Liver (tissue), 9 donors: ENCODE measurements around the gene PDE4D. TPM values are rescaled to one million over a fixed set of nuclear protein-coding genes. Genes with fewer than 3 reads are reported as not detected.

Experiments used
- DNase-seq: peaks from one replicate; pipeline ENCODE4 v3.0.0-alpha.2; 2017; ENCODE audit warnings: low spot score
- H3K27ac ChIP-seq, 2 donors: one replicate each; pipeline ENCODE4 v1.7.0; 2013; ENCODE audit warnings: inconsistent platforms in 2 of 2, low read length in 2 of 2, control low read depth in 1 of 2, low read depth in 1 of 2, mild to moderate bottlenecking in 1 of 2
- H3K27me3 ChIP-seq, 4 donors: one replicate each; pipeline versions ENCODE4 v1.6.1 to v1.7.0; 2013; ENCODE audit warnings: low read length in 3 of 4, inconsistent platforms in 1 of 4, mild to moderate bottlenecking in 1 of 4, moderate library complexity in 1 of 4; ENCODE audit not compliant: control insufficient read depth in 4 of 4, insufficient read depth in 4 of 4
- H3K36me3 ChIP-seq, 4 donors: one replicate each; pipeline versions ENCODE4 v1.6.1 to v1.7.0; 2013; ENCODE audit warnings: low read length in 3 of 4, mild to moderate bottlenecking in 3 of 4, low read depth in 1 of 4, moderate library complexity in 1 of 4; ENCODE audit not compliant: control insufficient read depth in 4 of 4, insufficient read depth in 3 of 4
- H3K4me1 ChIP-seq, 4 donors: one replicate each; pipeline versions ENCODE4 v1.6.1 to v1.7.0; 2013; ENCODE audit warnings: low read length in 3 of 4, mild to moderate bottlenecking in 3 of 4, moderate library complexity in 1 of 4; ENCODE audit not compliant: control insufficient read depth in 4 of 4, insufficient read depth in 4 of 4
- H3K4me3 ChIP-seq, 3 donors: one replicate each; pipeline versions ENCODE4 v1.6.1 to v1.7.0; 2013; ENCODE audit warnings: low read length in 3 of 3, control low read depth in 1 of 3, low read depth in 1 of 3, mild to moderate bottlenecking in 1 of 3
- H3K9ac ChIP-seq, 2 donors: one replicate each; pipeline ENCODE4 v1.7.0; 2013; ENCODE audit warnings: low read length in 2 of 2, mild to moderate bottlenecking in 2 of 2, moderate library complexity in 2 of 2, control low read depth in 1 of 2, low read depth in 1 of 2
- H3K9me3 ChIP-seq, 4 donors: one replicate each; pipeline versions ENCODE4 v1.6.1 to v1.7.0; 2013; ENCODE audit warnings: low read length in 3 of 4; ENCODE audit not compliant: control insufficient read depth in 4 of 4
- ATF3 ChIP-seq: IDR thresholded peaks from 2 replicates; pipeline ENCODE4 v1.6.1; 2016; ENCODE audit warnings: antibody characterized with exemption
- EGR1 ChIP-seq, 2 donors: IDR thresholded peaks; 2 replicates each; pipeline ENCODE4 v1.6.1; 2016 to 2018; ENCODE audit warnings: antibody characterized with exemption in 2 of 2, low read depth in 2 of 2
- FOXA2 ChIP-seq: IDR thresholded peaks from 2 replicates; pipeline ENCODE4 v1.6.1; 2016; ENCODE audit warnings: antibody characterized with exemption
- GABPA ChIP-seq, 2 donors: IDR thresholded peaks in 1 of 2; conservative IDR thresholded peaks in 1 of 2; 2 replicates each; pipeline ENCODE4 v1.6.1; 2016; ENCODE audit warnings: antibody characterized with exemption in 2 of 2, mild to moderate bottlenecking in 1 of 2, moderate library complexity in 1 of 2
- HNF4A ChIP-seq, 2 donors: conservative IDR thresholded peaks; 2 replicates each; pipeline ENCODE4 v1.6.1; 2016; ENCODE audit warnings: antibody characterized with exemption in 2 of 2, mild to moderate bottlenecking in 2 of 2
- HNF4G ChIP-seq: IDR thresholded peaks from 2 replicates; pipeline ENCODE4 v1.6.1; 2016; ENCODE audit warnings: antibody characterized with exemption
- JUND ChIP-seq, 2 donors: IDR thresholded peaks; 2 replicates each; pipeline ENCODE4 v1.6.1; 2016; ENCODE audit warnings: antibody characterized with exemption in 2 of 2
- NR2F2 ChIP-seq: IDR thresholded peaks from 2 replicates; pipeline ENCODE4 v1.6.1; 2016; ENCODE audit warnings: antibody characterized with exemption
- RAD21 ChIP-seq, 2 donors: IDR thresholded peaks; 2 replicates each; pipeline ENCODE4 v1.6.1; 2016; ENCODE audit warnings: antibody characterized with exemption in 2 of 2, mild to moderate bottlenecking in 2 of 2
- REST ChIP-seq: IDR thresholded peaks from 2 replicates; pipeline ENCODE4 v1.6.1; 2016; ENCODE audit warnings: antibody characterized with exemption, mild to moderate bottlenecking
- RXRA ChIP-seq, 2 donors: IDR thresholded peaks; 2 replicates each; pipeline ENCODE4 v1.6.1; 2017 to 2018; ENCODE audit warnings: antibody characterized with exemption in 2 of 2, mild to moderate bottlenecking in 1 of 2
- TAF1 ChIP-seq: conservative IDR thresholded peaks from 2 replicates; pipeline ENCODE4 v1.6.1; 2016; ENCODE audit warnings: antibody characterized with exemption, mild to moderate bottlenecking
- YY1 ChIP-seq: IDR thresholded peaks from 2 replicates; pipeline ENCODE4 v1.6.1; 2016; ENCODE audit warnings: antibody characterized with exemption, mild to moderate bottlenecking
- ZBTB33 ChIP-seq: IDR thresholded peaks from 2 replicates; pipeline ENCODE4 v1.6.1; 2016; ENCODE audit warnings: antibody characterized with exemption
- WGBS: extraction: QIAGEN DNeasy Blood & Tissue Kit; methylation state at CpG from one replicate; pipeline ENCODE4 v1.1.7; 2013; 5-methylcytosine and 5-hydroxymethylcytosine counted together
- polyA plus RNA-seq, 2 donors: library from polyadenylated mRNA; stranded (reverse) in 1 of 2; unstranded in 1 of 2; fragments of 200-250 nt in 1 of 2; fragments of >200 nt in 1 of 2; fragmentation: Nextera tagmentation in 1 of 2; extraction: Ambion mirVana in 1 of 2; gene quantifications; one replicate each; pipeline versions ENCODE4 v1.2.1 to v1.2.3, GENCODE V29; 2013 to 2015
- total RNA-seq, 2 donors: library from RNA; depleted of rRNA; stranded (reverse); fragments of >200 nt; gene quantifications; one replicate each; pipeline ENCODE4 v1.2.3, GENCODE V29; 2014
- TF ChIP-seq, protein P1 (sequence below): IDR thresholded peaks from 2 replicates; pipeline ENCODE4 v1.6.1; 2016; ENCODE audit warnings: antibody characterized with exemption
- TF ChIP-seq, protein P2 (sequence below): fragments of 150-350 bp; IDR thresholded peaks from 2 replicates; pipeline ENCODE4 v1.5.1; 2017; ENCODE audit warnings: improper control_type of control experiment, low read depth, low read length; ENCODE audit not compliant: missing input control
- donor health status: healthy.
- donor health status: healthy.
- donor health status: healthy.
- donor health status: healthy.
- donor health status: healthy.

Gene PDE4D
- total and polyA plus RNA-seq, 4 donors = 0.67 to 11.9 (median 6.5) TPM

DNA sequence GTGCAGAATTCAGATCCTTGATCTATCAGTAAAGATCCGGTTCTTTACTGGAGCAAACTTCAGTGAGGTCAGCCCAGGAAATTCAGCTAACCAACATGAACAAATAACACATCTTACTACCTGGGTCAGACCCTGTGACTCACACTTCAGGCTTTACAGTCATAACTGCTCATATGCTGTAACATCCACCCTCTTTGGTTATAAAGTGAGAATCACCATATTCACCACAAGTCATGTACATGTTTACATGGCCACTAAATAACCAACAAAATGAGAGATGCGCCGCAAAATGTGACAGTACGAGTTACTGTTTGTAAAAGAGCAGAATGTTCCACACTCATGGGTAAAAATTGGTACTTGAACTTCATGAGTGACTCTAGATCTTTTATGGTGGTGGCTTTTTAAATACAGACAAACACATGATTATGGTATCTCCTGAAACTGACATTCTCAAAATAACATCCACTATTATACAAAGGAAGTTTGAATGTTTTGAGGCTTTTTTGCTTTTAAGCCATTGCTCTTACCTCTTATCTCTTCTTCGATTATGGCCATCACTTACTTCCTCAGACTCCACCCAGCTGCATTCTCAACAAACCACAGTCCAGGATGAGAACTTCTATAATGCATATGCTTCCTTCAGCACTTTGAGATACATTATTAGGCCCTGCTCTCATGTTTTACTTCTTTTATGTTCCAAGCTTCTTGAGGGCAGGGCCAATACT lies 794.1 kb downstream of the PDE4D start:
- H3K36me3 ChIP-seq = no peaks in the 10 kb centered on the region
- 82% methylated on average over 5 of the region's 5 CpGs for WGBS
- H3K27me3 ChIP-seq = no peaks in the 10 kb centered on the region
- H3K27ac ChIP-seq = no peak overlapping the region
- H3K4me3 ChIP-seq = no peak overlapping the region
- TF ChIP-seq HNF4A (conservative IDR thresholded peaks at IDR 0.05) (no peak), TAF1 (no peak), JUND (IDR thresholded peaks at IDR 0.05) (no peak), REST (no peak), ZBTB33 (no peak), GABPA (IDR thresholded peaks at IDR 0.05 in 1 of 2, conservative IDR thresholded peaks at IDR 0.05 in 1 of 2) (no peak), RXRA (IDR thresholded peaks at IDR 0.05) (no peak), FOXA2 (no peak), NR2F2 (no peak), HNF4G (no peak), ATF3 (no peak)
- TF ChIP-seq, protein P1, sequence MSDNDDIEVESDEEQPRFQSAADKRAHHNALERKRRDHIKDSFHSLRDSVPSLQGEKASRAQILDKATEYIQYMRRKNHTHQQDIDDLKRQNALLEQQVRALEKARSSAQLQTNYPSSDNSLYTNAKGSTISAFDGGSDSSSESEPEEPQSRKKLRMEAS = no peak
- TF ChIP-seq, protein P2, sequence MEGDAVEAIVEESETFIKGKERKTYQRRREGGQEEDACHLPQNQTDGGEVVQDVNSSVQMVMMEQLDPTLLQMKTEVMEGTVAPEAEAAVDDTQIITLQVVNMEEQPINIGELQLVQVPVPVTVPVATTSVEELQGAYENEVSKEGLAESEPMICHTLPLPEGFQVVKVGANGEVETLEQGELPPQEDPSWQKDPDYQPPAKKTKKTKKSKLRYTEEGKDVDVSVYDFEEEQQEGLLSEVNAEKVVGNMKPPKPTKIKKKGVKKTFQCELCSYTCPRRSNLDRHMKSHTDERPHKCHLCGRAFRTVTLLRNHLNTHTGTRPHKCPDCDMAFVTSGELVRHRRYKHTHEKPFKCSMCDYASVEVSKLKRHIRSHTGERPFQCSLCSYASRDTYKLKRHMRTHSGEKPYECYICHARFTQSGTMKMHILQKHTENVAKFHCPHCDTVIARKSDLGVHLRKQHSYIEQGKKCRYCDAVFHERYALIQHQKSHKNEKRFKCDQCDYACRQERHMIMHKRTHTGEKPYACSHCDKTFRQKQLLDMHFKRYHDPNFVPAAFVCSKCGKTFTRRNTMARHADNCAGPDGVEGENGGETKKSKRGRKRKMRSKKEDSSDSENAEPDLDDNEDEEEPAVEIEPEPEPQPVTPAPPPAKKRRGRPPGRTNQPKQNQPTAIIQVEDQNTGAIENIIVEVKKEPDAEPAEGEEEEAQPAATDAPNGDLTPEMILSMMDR = no peak
- DNase-seq = no peak
- no peaks in the 10 kb centered on the region for H3K9me3 ChIP-seq
- H3K9ac ChIP-seq = no peak overlapping the region
- H3K4me1 ChIP-seq = peaks cover 0 to 7% (median 4%) of the 10 kb centered on the region in 4 donors

DNA sequence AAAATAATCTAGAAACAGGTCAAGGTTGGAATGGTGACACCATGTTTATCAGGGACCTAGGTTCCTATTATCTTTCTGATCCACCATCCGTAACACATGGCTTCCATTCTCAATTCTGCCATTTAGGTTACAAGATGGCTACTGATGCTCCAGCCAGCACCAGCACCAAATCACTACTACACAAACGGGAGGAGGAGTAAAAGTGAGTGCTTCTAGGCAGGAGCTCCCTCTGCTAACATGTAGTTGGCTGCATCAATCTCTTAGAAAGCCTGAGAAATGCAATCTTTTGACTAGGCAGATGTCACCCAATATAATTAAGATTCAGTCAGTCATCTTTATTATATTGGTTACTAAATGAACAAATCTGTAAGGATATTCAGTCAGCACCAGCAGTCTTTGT lies 794.8 kb downstream of the PDE4D start:
- Histone ChIP-seq H3K4me3 (no peak overlapping the region), H3K9me3 (no peaks in the 10 kb centered on the region), H3K27me3 (no peaks in the 10 kb centered on the region), H3K4me1 (peaks cover 0 to 7% (median 4%) of the 10 kb centered on the region in 4 donors), H3K9ac (no peak overlapping the region), H3K36me3 (no peaks in the 10 kb centered on the region), H3K27ac (no peak overlapping the region)
- TF ChIP-seq REST (no peak), EGR1 (IDR thresholded peaks at IDR 0.05; ENCODE audit: low read depth in 2 of 2) (no peak), RAD21 (IDR thresholded peaks at IDR 0.05) (no peak), YY1 (no peak)
- TF ChIP-seq, protein P2 = no peak
- 89% methylated on average over 2 of the region's 2 CpGs for WGBS
- no peak for DNase-seq
